ENCODE measurements around the gene SH3GL2.

The SH3GL2 gene

GRCh38 chr9:17578911-17579793 is at the start of gene SH3GL2:
TSS of gene SH3GL2 (plus strand) at chr9:17579066.
- peak; percentile 54 for DNase-seq

GRCh38 chr9:17531642-17532254 is 47.1 kb upstream of the SH3GL2 start:
- DNase-seq = peak; percentile 21

GRCh38 chr9:17532461-17532860 is 46.4 kb upstream of the SH3GL2 start:
- no peak for DNase-seq

GRCh38 chr9:17535176-17535575 is 43.7 kb upstream of the SH3GL2 start:
- DNase-seq = no peak

GRCh38 chr9:17536027-17536426 is 42.8 kb upstream of the SH3GL2 start:
- DNase-seq = no peak

- DNase-seq = no peak
Observed at GRCh38 chr9:17551023-17551422, 27.8 kb upstream of the SH3GL2 start.

- no peak for DNase-seq
Observed at GRCh38 chr9:17555362-17556054, 23.4 kb upstream of the SH3GL2 start.

GRCh38 chr9:17556255-17556654 is 22.6 kb upstream of the SH3GL2 start:
- no peak for DNase-seq

GRCh38 chr9:17556935-17557334 is 21.9 kb upstream of the SH3GL2 start:
- no peak for DNase-seq

GRCh38 chr9:17571825-17572224 is 7.0 kb upstream of the SH3GL2 start:
- no peak for DNase-seq

GRCh38 chr9:17574342-17574741 is 4.5 kb upstream of the SH3GL2 start:
- no peak for DNase-seq

GRCh38 chr9:17578577-17578910 is 322 bp upstream of the SH3GL2 start:
- DNase-seq = no peak

GRCh38 chr9:17580119-17580518 is 1.3 kb downstream of the SH3GL2 start:
- DNase-seq = no peak

- DNase-seq = no peak
Observed at GRCh38 chr9:17587113-17587512, 8.2 kb downstream of the SH3GL2 start.

GRCh38 chr9:17588395-17588794 is 9.5 kb downstream of the SH3GL2 start:
- DNase-seq = no peak

- no peak for DNase-seq
Observed at GRCh38 chr9:17588941-17589340, 10.1 kb downstream of the SH3GL2 start.

- no peak for DNase-seq
Observed at GRCh38 chr9:17589771-17590170, 10.9 kb downstream of the SH3GL2 start.

- DNase-seq = no peak
Observed at GRCh38 chr9:17594961-17595360, 16.1 kb downstream of the SH3GL2 start.

GRCh38 chr9:17597977-17598376 is 19.1 kb downstream of the SH3GL2 start:
- DNase-seq = no peak

GRCh38 chr9:17600962-17601593 is 22.2 kb downstream of the SH3GL2 start:
- DNase-seq = no peak

- no peak for DNase-seq
Observed at GRCh38 chr9:17604556-17604955, 25.7 kb downstream of the SH3GL2 start.

- peak; percentile 78 for DNase-seq
Observed at GRCh38 chr9:17609312-17610005, 30.6 kb downstream of the SH3GL2 start.

- no peak for DNase-seq
Observed at GRCh38 chr9:17611342-17611741, 32.5 kb downstream of the SH3GL2 start.

Measured in DMS 273 treated with DMSO at 0.1 percent for 48 hours (cell line).